Tibial artery (tissue), 4 donors: ENCODE measurements around the gene IGF1R.

Experiments
- DNase-seq, 2 donors: peaks; one replicate each; pipeline ENCODE4 v3.0.0-alpha.2; 2019
- H3K27ac ChIP-seq, 2 donors: fragments of 200-600 bp; sonication (generic) in 1 of 2; 1 replicate in 1 of 2; 2 replicates in 1 of 2; pipeline ENCODE4 v1.5.1; 2018 to 2019; ENCODE audit warnings: mild to moderate bottlenecking in 1 of 2
- H3K27me3 ChIP-seq, 2 donors: fragments of 200-600 bp; sonication (generic) in 1 of 2; one replicate each; pipeline versions ENCODE4 v1.5.1 to v1.6.0; 2016 to 2019
- H3K36me3 ChIP-seq, 3 donors: fragments of 200-600 bp; sonication (generic) in 2 of 3; one replicate each; pipeline ENCODE4 v1.5.1; 2016 to 2019; ENCODE audit warnings: mild to moderate bottlenecking in 2 of 3
- H3K4me1 ChIP-seq, 4 donors: fragments of 200-600 bp; sonication (generic) in 2 of 4; 1 replicate in 3 of 4; 2 replicates in 1 of 4; pipeline ENCODE4 v1.5.1; 2016 to 2019
- H3K4me3 ChIP-seq, 2 donors: fragments of 200-600 bp; sonication (generic) in 1 of 2; 1 replicate in 1 of 2; 2 replicates in 1 of 2; pipeline ENCODE4 v1.5.1; 2018 to 2019; ENCODE audit warnings: mild to moderate bottlenecking in 2 of 2
- H3K9me3 ChIP-seq, 3 donors: fragments of 200-600 bp; sonication (generic) in 1 of 3; one replicate each; pipeline ENCODE4 v1.5.1; 2016 to 2019
- CTCF ChIP-seq, 2 experiments: fragments of 200-600 bp in 1 of 2; fragments of 450-650 bp in 1 of 2; IDR thresholded peaks; one replicate each; pipeline ENCODE4 v1.5.1; 2017 to 2019; ENCODE audit warnings: antibody characterized with exemption in 2 of 2, mild to moderate bottlenecking in 1 of 2, moderate library complexity in 1 of 2
- intact Hi-C: fragments of 100-400 bp; cut with DNase I; formaldehyde crosslinking; loops from one replicate; pipeline ENCODE4 v1.15.0; 2023; ENCODE audit warnings: low total_unique reads

IGF1R gene

GRCh38 chr15:98920091-98920880 lies 271.9 kb downstream of the IGF1R start:
- intact Hi-C loops = no loop called here
- Histone ChIP-seq H3K27ac (peak overlapping the region in 1 of 2 donors; percentile 22), H3K4me1 (peaks cover 0 to 35% (median 28%) of the 10 kb centered on the region in 4 donors), H3K4me3 (no peak overlapping the region), H3K27me3 (no peaks in the 10 kb centered on the region), H3K36me3 (peaks cover 63 to 88% (median 72%) of the 10 kb centered on the region in 3 donors), H3K9me3 (no peaks in the 10 kb centered on the region)
- no peak for TF ChIP-seq CTCF (IDR thresholded peaks at IDR 0.05)
- DNase-seq = no peak

- H3K9me3 ChIP-seq = no peaks in the 10 kb centered on the region
- no peak for TF ChIP-seq CTCF (IDR thresholded peaks at IDR 0.05)
- peak overlapping the region; percentile 69 to 72 for H3K27ac ChIP-seq
- intact Hi-C loops = no loop called here
- no peak overlapping the region for H3K4me3 ChIP-seq
- H3K27me3 ChIP-seq = no peaks in the 10 kb centered on the region
- H3K36me3 ChIP-seq = peaks cover 46 to 70% (median 57%) of the 10 kb centered on the region in 3 donors
- H3K4me1 ChIP-seq = peaks cover 0 to 51% (median 40%) of the 10 kb centered on the region in 4 donors
- peak in 1 of 2 donors; percentile 62 for DNase-seq
Measured at GRCh38 chr15:98923171-98923570, 274.8 kb downstream of the IGF1R start.

GRCh38 chr15:98923579-98923978 lies 275.2 kb downstream of the IGF1R start:
- Histone ChIP-seq H3K27ac (peak overlapping the region; percentile 69 to 72), H3K27me3 (no peaks in the 10 kb centered on the region), H3K4me3 (no peak overlapping the region), H3K4me1 (peaks cover 0 to 54% (median 44%) of the 10 kb centered on the region in 4 donors), H3K9me3 (no peaks in the 10 kb centered on the region), H3K36me3 (peaks cover 45 to 69% (median 55%) of the 10 kb centered on the region in 3 donors)
- no peak for DNase-seq
- intact Hi-C loops = no loop called here
- no peak for TF ChIP-seq CTCF (IDR thresholded peaks at IDR 0.05)

- Histone ChIP-seq H3K27ac (peak overlapping the region; percentile 69 to 72), H3K4me1 (peaks cover 0 to 54% (median 45%) of the 10 kb centered on the region in 4 donors), H3K9me3 (no peaks in the 10 kb centered on the region), H3K4me3 (no peak overlapping the region), H3K36me3 (peaks cover 38 to 65% (median 60%) of the 10 kb centered on the region in 3 donors), H3K27me3 (no peaks in the 10 kb centered on the region)
- TF ChIP-seq CTCF (IDR thresholded peaks at IDR 0.05) = no peak
- peak in 1 of 2 donors; percentile 66 for DNase-seq
- intact Hi-C loops = no loop called here
Measured at GRCh38 chr15:98924401-98925049, 276.2 kb downstream of the IGF1R start.

GRCh38 chr15:98926236-98926635 lies 277.9 kb downstream of the IGF1R start:
- no peaks in the 10 kb centered on the region for H3K9me3 ChIP-seq
- H3K36me3 ChIP-seq = peaks cover 53 to 76% (median 73%) of the 10 kb centered on the region in 3 donors
- no peaks in the 10 kb centered on the region for H3K27me3 ChIP-seq
- peaks cover 0 to 47% (median 44%) of the 10 kb centered on the region in 4 donors for H3K4me1 ChIP-seq
- intact Hi-C loops = no loop called here
- no peak for TF ChIP-seq CTCF (IDR thresholded peaks at IDR 0.05)
- DNase-seq = no peak
- H3K27ac ChIP-seq = peak overlapping the region; percentile 66 to 76
- no peak overlapping the region for H3K4me3 ChIP-seq
